RCC 7860 (cell line): ENCODE data around the gene ETV7.
"Not testable (repeated sequence)": the region's sequence is repeated elsewhere in the genome, so short reads cannot be mapped to it uniquely, and the experiment has no call there.

ENCODE experiments used
- DNase-seq: peaks from one replicate; pipeline ENCODE4 v3.0.0-alpha.2; 2015; ENCODE audit warnings: low spot score
- FAIRE-seq: peaks from 2 replicates; lab custom pipeline; 2012; peaks lifted over from hg19 to GRCh38; lab: Jason Lieb, UNC

Gene ETV7

GRCh38 chr6:36387440-36388303 lies at the start of gene ETV7:
Gene ETV7, minus strand, starts transcription at chr6:36387669. Its CDS starts 128 bp downstream, at chr6:36387541.
- FAIRE-seq (no peak), DNase-seq (no peak)

- no peak for FAIRE-seq
- no peak for DNase-seq
Measured at GRCh38 chr6:36436466-36436865, 49.0 kb upstream of the ETV7 start.

- FAIRE-seq: no peak
- no peak for DNase-seq
Measured at GRCh38 chr6:36432151-36432671, 44.7 kb upstream of the ETV7 start.

GRCh38 chr6:36431197-36431596 lies 43.7 kb upstream of the ETV7 start:
- no peak for DNase-seq
- no peak for FAIRE-seq

- FAIRE-seq (no peak), DNase-seq (no peak)
Measured at GRCh38 chr6:36430351-36430750, 42.9 kb upstream of the ETV7 start.

GRCh38 chr6:36428911-36429310 lies 41.4 kb upstream of the ETV7 start:
- DNase-seq (no peak), FAIRE-seq (no peak)

- no peak for DNase-seq
- FAIRE-seq: no peak
Measured at GRCh38 chr6:36426622-36427021, 39.2 kb upstream of the ETV7 start.

GRCh38 chr6:36423101-36423824 lies 35.8 kb upstream of the ETV7 start:
- DNase-seq (peak; percentile 91), FAIRE-seq (peak; percentile 69)

- FAIRE-seq (no peak), DNase-seq (no peak)
Measured at GRCh38 chr6:36422714-36423100, 35.2 kb upstream of the ETV7 start.

GRCh38 chr6:36419310-36419709 lies 31.8 kb upstream of the ETV7 start:
- DNase-seq: no peak

GRCh38 chr6:36418558-36418957 lies 31.1 kb upstream of the ETV7 start:
- DNase-seq (no peak), FAIRE-seq (no peak)

More at GRCh38 chr6:36419310-36419709, 31.8 kb upstream of the ETV7 start:
- FAIRE-seq: no peak

- no peak for FAIRE-seq
- no peak for DNase-seq
Measured at GRCh38 chr6:36414481-36414880, 27.0 kb upstream of the ETV7 start.

GRCh38 chr6:36413489-36414480 lies 26.3 kb upstream of the ETV7 start:
- DNase-seq: no peak
- no peak for FAIRE-seq

GRCh38 chr6:36409718-36410117 lies 22.2 kb upstream of the ETV7 start:
- not testable (repeated sequence) for FAIRE-seq, DNase-seq

GRCh38 chr6:36404164-36404563 lies 16.7 kb upstream of the ETV7 start:
- no peak for FAIRE-seq
- no peak for DNase-seq

GRCh38 chr6:36402481-36402880 lies 15.0 kb upstream of the ETV7 start:
- no peak for FAIRE-seq

GRCh38 chr6:36399970-36400369 lies 12.5 kb upstream of the ETV7 start:
- no peak for DNase-seq
- FAIRE-seq: no peak

More at GRCh38 chr6:36402481-36402880, 15.0 kb upstream of the ETV7 start:
- DNase-seq: no peak

GRCh38 chr6:36392621-36393020 lies 5.2 kb upstream of the ETV7 start:
- FAIRE-seq (no peak), DNase-seq (no peak)

- FAIRE-seq (no peak), DNase-seq (no peak)
Measured at GRCh38 chr6:36389353-36389752, 1.9 kb upstream of the ETV7 start.
